ENCODE data around the gene TSFM.

TSFM gene

GRCh38 chr12:57737467-57738460 is 44.8 kb upstream of the TSFM start:
- TF ChIP-seq EZH2 (IDR thresholded peaks at IDR 0.05; ENCODE audit: borderline replicate concordance, low read length) (no peak), CTCF (IDR thresholded peaks at IDR 0.05; ENCODE audit: low read length) (no peak)
- H2AFZ ChIP-seq (ENCODE audit: low read length), result no peak overlapping the region
- H3K9me2 ChIP-seq (ENCODE audit: low read depth, low read length), result no peaks in the 10 kb centered on the region
- no peaks in the 10 kb centered on the region for H3F3A ChIP-seq (ENCODE audit: insufficient read depth, low read length)
- H3K4me2 ChIP-seq (ENCODE audit: low read length), result no peak overlapping the region
- no peaks in the 10 kb centered on the region for H3K9me3 ChIP-seq (ENCODE audit: low read length)
- H3K79me2 ChIP-seq (ENCODE audit: insufficient read depth, low read length), result no peaks in the 10 kb centered on the region
- no peak overlapping the region for H3K4me3 ChIP-seq (ENCODE audit: low read depth, low read length, poor library complexity, severe bottlenecking)
- H3K27ac ChIP-seq (ENCODE audit: low read depth, low read length, poor library complexity, severe bottlenecking), result no peak overlapping the region
- H4K20me1 ChIP-seq (ENCODE audit: insufficient read depth, low read length), result no peaks in the 10 kb centered on the region
- no peaks in the 10 kb centered on the region for H3K27me3 ChIP-seq (ENCODE audit: insufficient read depth, low read length)
- no peak overlapping the region for H3K9ac ChIP-seq (ENCODE audit: low read length)
- peaks cover 34% of the 10 kb centered on the region for H3K4me1 ChIP-seq (ENCODE audit: insufficient read depth, low read length, severe bottlenecking)
- peaks cover 9% of the 10 kb centered on the region; the same call in 1 of the 2 replicates for H3K36me3 ChIP-seq (ENCODE audit: insufficient read depth, low read length)

GRCh38 chr12:57738661-57739237 is 43.8 kb upstream of the TSFM start, which contains the start of gene AGAP2:
Gene AGAP2, minus strand, starts transcription at chr12:57738742. Its CDS starts 496 bp downstream, at chr12:57738246.
- Histone ChIP-seq H2AFZ (ENCODE audit: low read length) (no peak within 1 kb of the TSS), H3K4me3 (ENCODE audit: low read depth, low read length, poor library complexity, severe bottlenecking) (no peak within 1 kb of the TSS), H3K9me3 (ENCODE audit: low read length) (no peaks in the 10 kb centered on the region), H3K9ac (ENCODE audit: low read length) (no peak within 1 kb of the TSS), H3K27ac (ENCODE audit: low read depth, low read length, poor library complexity, severe bottlenecking) (no peak within 1 kb of the TSS), H3K36me3 (ENCODE audit: insufficient read depth, low read length) (peaks cover 9% of the 10 kb centered on the region; the same call in 1 of the 2 replicates), H3K4me1 (ENCODE audit: insufficient read depth, low read length, severe bottlenecking) (peaks cover 36% of the 10 kb centered on the region), H3K79me2 (ENCODE audit: insufficient read depth, low read length) (no peaks in the 10 kb centered on the region), H4K20me1 (ENCODE audit: insufficient read depth, low read length) (no peaks in the 10 kb centered on the region), H3F3A (ENCODE audit: insufficient read depth, low read length) (no peaks in the 10 kb centered on the region), H3K4me2 (ENCODE audit: low read length) (peak within 1 kb of the TSS; percentile 15; the same call in 1 of the 2 replicates), H3K27me3 (ENCODE audit: insufficient read depth, low read length) (no peaks in the 10 kb centered on the region), H3K9me2 (ENCODE audit: low read depth, low read length) (no peaks in the 10 kb centered on the region)
- TF ChIP-seq CTCF (IDR thresholded peaks at IDR 0.05; ENCODE audit: low read length), result no peak
- no peak for TF ChIP-seq EZH2 (IDR thresholded peaks at IDR 0.05; ENCODE audit: borderline replicate concordance, low read length)

GRCh38 chr12:57739387-57739786 is 43.2 kb upstream of the TSFM start:
- H3K36me3 ChIP-seq (ENCODE audit: insufficient read depth, low read length), result peaks cover 6% of the 10 kb centered on the region; the same call in 1 of the 2 replicates
- H3K79me2 ChIP-seq (ENCODE audit: insufficient read depth, low read length), result no peaks in the 10 kb centered on the region
- H4K20me1 ChIP-seq (ENCODE audit: insufficient read depth, low read length), result no peaks in the 10 kb centered on the region
- TF ChIP-seq CTCF (IDR thresholded peaks at IDR 0.05; ENCODE audit: low read length), result no peak
- no peak for TF ChIP-seq EZH2 (IDR thresholded peaks at IDR 0.05; ENCODE audit: borderline replicate concordance, low read length)
- no peak overlapping the region for H2AFZ ChIP-seq (ENCODE audit: low read length)
- H3K4me3 ChIP-seq (ENCODE audit: low read depth, low read length, poor library complexity, severe bottlenecking), result no peak overlapping the region
- H3K9ac ChIP-seq (ENCODE audit: low read length), result no peak overlapping the region
- H3F3A ChIP-seq (ENCODE audit: insufficient read depth, low read length), result no peaks in the 10 kb centered on the region
- H3K27me3 ChIP-seq (ENCODE audit: insufficient read depth, low read length), result no peaks in the 10 kb centered on the region
- no peaks in the 10 kb centered on the region for H3K9me2 ChIP-seq (ENCODE audit: low read depth, low read length)
- no peaks in the 10 kb centered on the region for H3K9me3 ChIP-seq (ENCODE audit: low read length)
- peaks cover 43% of the 10 kb centered on the region for H3K4me1 ChIP-seq (ENCODE audit: insufficient read depth, low read length, severe bottlenecking)
- H3K27ac ChIP-seq (ENCODE audit: low read depth, low read length, poor library complexity, severe bottlenecking), result no peak overlapping the region
- peak overlapping the region; percentile 15; the same call in 1 of the 2 replicates for H3K4me2 ChIP-seq (ENCODE audit: low read length)

Measured in OCI-LY1 (cell line).